Epithelial cell of esophagus (primary cell): ENCODE measurements around the gene LRP1-AS.

ENCODE experiments used
- DNase-seq: peaks from one replicate; pipeline ENCODE4 v3.0.0; 2010; ENCODE audit warnings: low read depth
- H3K4me3 ChIP-seq: 2 replicates; pipeline ENCODE4 v1.5.1; 2011; ENCODE audit warnings: mild to moderate bottlenecking, low read length, control low read depth
- CTCF ChIP-seq: IDR thresholded peaks from 2 replicates; pipeline ENCODE4 v1.5.1; 2011; ENCODE audit warnings: low read depth, mild to moderate bottlenecking, low read length, control low read depth, inconsistent platforms; ENCODE audit not compliant: insufficient read depth; ENCODE audit errors: missing control alignments

The LRP1-AS gene

GRCh38 chr12:57135527-57136326, 11.7 kb downstream of the LRP1-AS start:
- H3K4me3 ChIP-seq, result no peak overlapping the region
- no peak for TF ChIP-seq CTCF
- DNase-seq, result no peak

- no peak for DNase-seq
- no peak for TF ChIP-seq CTCF
- H3K4me3 ChIP-seq, result no peak overlapping the region
Measured at GRCh38 chr12:57134949-57135348, 12.5 kb downstream of the LRP1-AS start.

GRCh38 chr12:57133916-57134315, 13.5 kb downstream of the LRP1-AS start:
- no peak for TF ChIP-seq CTCF
- DNase-seq, result no peak
- no peak overlapping the region for H3K4me3 ChIP-seq

- DNase-seq, result no peak
- no peak for TF ChIP-seq CTCF
Measured at GRCh38 chr12:57133013-57133569, 14.3 kb downstream of the LRP1-AS start.

GRCh38 chr12:57131896-57132744, 15.3 kb downstream of the LRP1-AS start:
- no peak for DNase-seq
- no peak for TF ChIP-seq CTCF
- no peak overlapping the region for H3K4me3 ChIP-seq

More at GRCh38 chr12:57133013-57133569, 14.3 kb downstream of the LRP1-AS start:
- no peak overlapping the region for H3K4me3 ChIP-seq

- no peak for DNase-seq
- H3K4me3 ChIP-seq, result no peak overlapping the region
- no peak for TF ChIP-seq CTCF
Measured at GRCh38 chr12:57130941-57131340, 16.5 kb downstream of the LRP1-AS start.
